GOT3 (cell line): Measurements from ENCODE around the gene DMWD.
"Not testable (repeated sequence)": the region's sequence is repeated elsewhere in the genome, so short reads cannot be mapped to it uniquely, and the experiment has no call there.

Experiments used
- DNase-seq: peaks from one replicate; lab custom pipeline; 2025; ENCODE audit warnings: mixed read lengths; lab: John Stamatoyannopoulos, UW

DMWD gene

GRCh38 chr19:45816236-45817009 lies 23.8 kb upstream of the DMWD start:
- no peak for DNase-seq

GRCh38 chr19:45815481-45816216 lies 23.0 kb upstream of the DMWD start:
- DNase-seq = no peak

GRCh38 chr19:45814851-45815480 lies 22.3 kb upstream of the DMWD start, which contains the start of gene RSPH6A:
Gene RSPH6A, minus strand, starts transcription at chr19:45815308. Its CDS starts 132 bp downstream, at chr19:45815176.
- DNase-seq = no peak

GRCh38 chr19:45814166-45814780 lies 21.6 kb upstream of the DMWD start:
- no peak for DNase-seq

- DNase-seq = no peak
Observed at GRCh38 chr19:45812297-45812696, 19.7 kb upstream of the DMWD start.

- DNase-seq = no peak
Observed at GRCh38 chr19:45809643-45810159, 17.1 kb upstream of the DMWD start.

- DNase-seq = no peak
Observed at GRCh38 chr19:45805719-45806118, 13.1 kb upstream of the DMWD start.

- DNase-seq = no peak
Observed at GRCh38 chr19:45804959-45805230, 12.2 kb upstream of the DMWD start.

- no peak for DNase-seq
Observed at GRCh38 chr19:45804140-45804958, 11.7 kb upstream of the DMWD start.

- no peak for DNase-seq
Observed at GRCh38 chr19:45801603-45802175, 9.0 kb upstream of the DMWD start.

GRCh38 chr19:45800070-45800553 lies 7.5 kb upstream of the DMWD start:
- DNase-seq = no peak

GRCh38 chr19:45799541-45799940 lies 6.9 kb upstream of the DMWD start:
- not testable (repeated sequence) for DNase-seq

GRCh38 chr19:45798995-45799517 lies 6.4 kb upstream of the DMWD start:
- peak; percentile 28 for DNase-seq

- DNase-seq = no peak
Observed at GRCh38 chr19:45794627-45795026, 2.0 kb upstream of the DMWD start.

GRCh38 chr19:45793876-45794275 lies 1.2 kb upstream of the DMWD start:
- DNase-seq = no peak

GRCh38 chr19:45793178-45793564 lies 526 bp upstream of the DMWD start:
- no peak for DNase-seq

- DNase-seq = no peak
Observed at GRCh38 chr19:45791744-45792469, 738 bp downstream of the DMWD start.

GRCh38 chr19:45790942-45791341 lies 1.7 kb downstream of the DMWD start:
- DNase-seq = no peak

- DNase-seq = no peak
Observed at GRCh38 chr19:45789035-45789786, 3.4 kb downstream of the DMWD start.
